PC-3 (cell line): ENCODE measurements around the gene USP9X.

Source experiments
- EZH2phosphoT487 ChIP-seq: fragments of 300-600 bp; sonication (generic); IDR thresholded peaks from 2 replicates; pipeline ENCODE4 v1.6.1; 2018; ENCODE audit warnings: mild to moderate bottlenecking, antibody characterized with exemption, low read length, borderline replicate concordance
- TF ChIP-seq, protein P1 (sequence below): fragments of 300-600 bp; sonication (generic); conservative IDR thresholded peaks from 2 replicates; pipeline ENCODE4 v1.5.1; 2017; ENCODE audit warnings: antibody characterized with exemption, low read depth, mild to moderate bottlenecking, low read length

DNA sequence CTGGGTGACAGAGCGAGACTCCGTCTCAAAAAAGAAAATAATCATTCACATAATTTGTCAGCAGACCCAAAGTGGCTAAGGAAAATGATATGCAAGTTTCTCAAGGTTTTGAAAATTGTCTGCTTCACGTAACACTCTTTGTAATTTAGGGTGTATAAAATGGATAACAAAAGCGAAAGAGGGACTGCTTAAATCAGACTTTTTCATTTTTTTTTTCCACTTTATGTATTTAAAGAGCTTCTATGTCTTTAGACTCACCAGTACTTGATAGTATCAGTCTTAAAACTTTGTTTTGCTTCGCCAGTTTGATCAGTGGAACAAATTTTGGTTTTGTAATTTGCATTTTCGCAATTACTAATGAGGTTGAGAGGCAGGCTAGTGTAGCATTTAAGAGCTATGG, 34.6 kb downstream of the USP9X start:
- TF ChIP-seq, protein P1, sequence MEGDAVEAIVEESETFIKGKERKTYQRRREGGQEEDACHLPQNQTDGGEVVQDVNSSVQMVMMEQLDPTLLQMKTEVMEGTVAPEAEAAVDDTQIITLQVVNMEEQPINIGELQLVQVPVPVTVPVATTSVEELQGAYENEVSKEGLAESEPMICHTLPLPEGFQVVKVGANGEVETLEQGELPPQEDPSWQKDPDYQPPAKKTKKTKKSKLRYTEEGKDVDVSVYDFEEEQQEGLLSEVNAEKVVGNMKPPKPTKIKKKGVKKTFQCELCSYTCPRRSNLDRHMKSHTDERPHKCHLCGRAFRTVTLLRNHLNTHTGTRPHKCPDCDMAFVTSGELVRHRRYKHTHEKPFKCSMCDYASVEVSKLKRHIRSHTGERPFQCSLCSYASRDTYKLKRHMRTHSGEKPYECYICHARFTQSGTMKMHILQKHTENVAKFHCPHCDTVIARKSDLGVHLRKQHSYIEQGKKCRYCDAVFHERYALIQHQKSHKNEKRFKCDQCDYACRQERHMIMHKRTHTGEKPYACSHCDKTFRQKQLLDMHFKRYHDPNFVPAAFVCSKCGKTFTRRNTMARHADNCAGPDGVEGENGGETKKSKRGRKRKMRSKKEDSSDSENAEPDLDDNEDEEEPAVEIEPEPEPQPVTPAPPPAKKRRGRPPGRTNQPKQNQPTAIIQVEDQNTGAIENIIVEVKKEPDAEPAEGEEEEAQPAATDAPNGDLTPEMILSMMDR, result no peak
- TF ChIP-seq EZH2phosphoT487, result no peak
